Stimulated activated CD8-positive, alpha-beta memory T cell treated with anti-CD3 and anti-CD28 coated beads, Interleukin-7, amount 100 ng/mL, for 4 hours (primary cell): ENCODE data around the gene RNF113A.
"Not testable (repeated sequence)": the region's sequence is repeated elsewhere in the genome, so short reads cannot be mapped to it uniquely, and the experiment has no call there.

Experiments
- DNase-seq, 2 donors: peaks; one replicate each; pipeline ENCODE4 v3.0.0-alpha.2; 2020; ENCODE audit warnings: low read depth in 2 of 2

The RNF113A gene

GRCh38 chrX:119871599-119872395, at the start of gene RNF113A, which contains the start of gene NDUFA1:
Gene RNF113A, minus strand, starts transcription at chrX:119871733. Its CDS starts 120 bp downstream, at chrX:119871613.
Gene NDUFA1, plus strand, starts transcription at chrX:119871832. Its CDS starts 80 bp downstream, at chrX:119871912.
- peak; percentile 64 to 75 for DNase-seq

- DNase-seq: no peak
Observed at GRCh38 chrX:119919835-119920585, 48.5 kb upstream of the RNF113A start.

GRCh38 chrX:119917877-119918276, 46.3 kb upstream of the RNF113A start:
- no peak for DNase-seq

GRCh38 chrX:119916310-119916709, 44.8 kb upstream of the RNF113A start:
- DNase-seq: no peak

- DNase-seq: no peak
Observed at GRCh38 chrX:119900976-119901375, 29.4 kb upstream of the RNF113A start.

- no peak for DNase-seq
Observed at GRCh38 chrX:119899125-119899524, 27.6 kb upstream of the RNF113A start.

GRCh38 chrX:119895843-119896326, 24.4 kb upstream of the RNF113A start, which contains the start of gene AKAP14:
Gene AKAP14, plus strand, starts transcription at chrX:119895893. Its CDS starts 7,331 bp downstream, at chrX:119903224.
- DNase-seq: no peak

- DNase-seq: not testable (repeated sequence)
Observed at GRCh38 chrX:119891961-119892692, 20.6 kb upstream of the RNF113A start.

GRCh38 chrX:119890626-119891025, 19.1 kb upstream of the RNF113A start:
- not testable (repeated sequence) for DNase-seq

GRCh38 chrX:119887721-119888425, 16.3 kb upstream of the RNF113A start:
- DNase-seq: peak in 1 of 2 donors; percentile 25

- DNase-seq: no peak
Observed at GRCh38 chrX:119885554-119886428, 14.3 kb upstream of the RNF113A start.

GRCh38 chrX:119880552-119881437, 9.3 kb upstream of the RNF113A start:
- DNase-seq: no peak

- no peak for DNase-seq
Observed at GRCh38 chrX:119880076-119880475, 8.5 kb upstream of the RNF113A start.

GRCh38 chrX:119878740-119879139, 7.2 kb upstream of the RNF113A start:
- DNase-seq: no peak

GRCh38 chrX:119871245-119871598, 311 bp downstream of the RNF113A start:
- DNase-seq: no peak

GRCh38 chrX:119870626-119871131, 854 bp downstream of the RNF113A start:
- peak in 1 of 2 donors; percentile 5 for DNase-seq

- DNase-seq: no peak
Observed at GRCh38 chrX:119853444-119853843, 18.1 kb downstream of the RNF113A start.

GRCh38 chrX:119852382-119853353, 18.9 kb downstream of the RNF113A start, which contains the start of gene UPF3B:
Gene UPF3B, minus strand, starts transcription at chrX:119852963. Its CDS starts 35 bp downstream, at chrX:119852928.
- DNase-seq: peak; percentile 92 to 93
